DOHH2 (cell line): Measurements from ENCODE around the gene AKAP13.

Experiments
- H3F3A ChIP-seq: fragments of 200-600 bp; sonication (generic), shearing (Covaris generic); 2 replicates; pipeline ENCODE4 v1.6.0; 2016; ENCODE audit warnings: antibody characterized with exemption, mild to moderate bottlenecking; ENCODE audit not compliant: control insufficient read depth, insufficient read depth
- H3K27ac ChIP-seq: fragments of 200-600 bp; sonication (generic); 2 replicates; pipeline ENCODE4 v1.5.1; 2014; ENCODE audit warnings: low read depth, mild to moderate bottlenecking, low read length, moderate library complexity
- H3K27me3 ChIP-seq: fragments of 200-600 bp; sonication (generic); 2 replicates; pipeline ENCODE4 v1.6.1; 2014; ENCODE audit warnings: mild to moderate bottlenecking, low read length, mixed read lengths; ENCODE audit not compliant: control insufficient read depth
- H3K36me3 ChIP-seq: fragments of 200-600 bp; sonication (generic); 2 replicates; pipeline ENCODE4 v1.6.1; 2014; ENCODE audit warnings: mild to moderate bottlenecking, low read length, moderate library complexity, mixed read lengths; ENCODE audit not compliant: control insufficient read depth
- H3K4me1 ChIP-seq: fragments of 200-600 bp; sonication (generic); 2 replicates; pipeline ENCODE4 v1.6.1; 2014; ENCODE audit warnings: mild to moderate bottlenecking, low read length, mixed read lengths; ENCODE audit not compliant: control insufficient read depth
- H3K4me2 ChIP-seq: fragments of 200-600 bp; sonication (generic); 2 replicates; pipeline ENCODE4 v1.6.0; 2014; ENCODE audit warnings: mild to moderate bottlenecking, low read length, moderate library complexity
- H3K4me3 ChIP-seq: fragments of 200-600 bp; sonication (generic); 2 replicates; pipeline ENCODE4 v1.5.1; 2014; ENCODE audit warnings: mild to moderate bottlenecking, low read length, mixed read lengths
- H3K79me2 ChIP-seq: fragments of 200-600 bp; sonication (generic); 2 replicates; pipeline ENCODE4 v1.6.1; 2014; ENCODE audit warnings: mild to moderate bottlenecking, low read length, mixed read lengths; ENCODE audit not compliant: control insufficient read depth
- H3K9me2 ChIP-seq: fragments of 200-600 bp; sonication (generic); replicated peaks from 2 replicates; pipeline ENCODE4 v1.6.1; 2014; ENCODE audit warnings: mild to moderate bottlenecking, low read length, mixed read lengths; ENCODE audit not compliant: control insufficient read depth
- H3K9me3 ChIP-seq: fragments of 200-600 bp; sonication (generic); 2 replicates; pipeline ENCODE4 v1.6.1; 2014; ENCODE audit warnings: antibody characterized with exemption, low read length, mixed read lengths; ENCODE audit not compliant: control insufficient read depth, insufficient read depth
- H4K20me1 ChIP-seq: fragments of 200-600 bp; sonication (generic); 2 replicates; pipeline ENCODE4 v1.6.0; 2014; ENCODE audit warnings: low read depth, mild to moderate bottlenecking, antibody characterized with exemption, low read length, moderate library complexity; ENCODE audit not compliant: control insufficient read depth, insufficient read depth
- EZH2phosphoT487 ChIP-seq: fragments of 200-600 bp; sonication (generic); IDR thresholded peaks from 2 replicates; pipeline ENCODE4 v1.6.1; 2017; ENCODE audit warnings: borderline replicate concordance, mild to moderate bottlenecking, antibody characterized with exemption, low read length, moderate library complexity, mixed read lengths
- TF ChIP-seq, protein P1 (sequence below): fragments of 200-600 bp; sonication (generic); IDR thresholded peaks from one replicate; pipeline ENCODE4 v1.5.1; 2014; ENCODE audit warnings: antibody characterized with exemption, mild to moderate bottlenecking, low read depth, low read length; ENCODE audit not compliant: poor library complexity, severe bottlenecking

AKAP13 gene

DNA sequence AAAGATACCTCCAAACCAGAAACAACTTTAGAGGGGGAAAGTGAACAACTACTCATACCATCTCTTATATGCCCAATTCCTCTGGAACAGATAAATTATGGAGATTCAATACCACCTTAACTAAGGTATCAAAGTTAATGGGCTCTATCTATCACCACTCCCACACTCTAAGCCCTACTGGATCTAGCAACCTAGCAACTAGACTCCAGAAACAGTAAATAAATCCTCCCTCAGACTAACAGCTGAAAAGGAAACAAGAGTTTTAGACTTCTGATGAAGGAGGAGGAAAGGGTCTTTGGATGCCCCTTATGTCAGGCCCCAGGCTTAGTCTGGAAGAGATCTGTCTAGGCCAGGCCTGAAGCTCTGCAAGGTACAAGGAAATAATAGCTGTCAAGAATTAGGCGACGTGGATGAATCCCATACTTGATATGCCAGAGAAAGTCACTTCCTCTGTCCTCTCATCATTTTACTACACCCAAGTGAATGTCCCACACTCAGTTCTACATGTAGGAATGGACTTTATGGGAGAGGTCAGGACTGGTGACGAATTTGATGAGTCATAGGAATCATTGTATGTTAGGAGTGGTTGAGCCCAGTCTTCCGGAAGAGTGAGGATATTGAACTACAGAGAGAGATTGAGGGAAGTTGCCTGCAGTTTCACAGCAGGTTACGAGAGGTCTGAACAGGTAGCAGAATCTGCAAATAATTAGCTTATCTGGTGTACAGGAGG lies 113.8 kb downstream of the AKAP13 start:
- H3F3A ChIP-seq, result 0 out of 2 replicates have a peak, but pooled peaks cover 4% of the 10 kb centered on the region
- H4K20me1 ChIP-seq, result peaks cover 20% of the 10 kb centered on the region
- H3K4me1 ChIP-seq, result peaks cover 55% of the 10 kb centered on the region
- TF ChIP-seq EZH2phosphoT487, result no peak
- TF ChIP-seq, protein P1, sequence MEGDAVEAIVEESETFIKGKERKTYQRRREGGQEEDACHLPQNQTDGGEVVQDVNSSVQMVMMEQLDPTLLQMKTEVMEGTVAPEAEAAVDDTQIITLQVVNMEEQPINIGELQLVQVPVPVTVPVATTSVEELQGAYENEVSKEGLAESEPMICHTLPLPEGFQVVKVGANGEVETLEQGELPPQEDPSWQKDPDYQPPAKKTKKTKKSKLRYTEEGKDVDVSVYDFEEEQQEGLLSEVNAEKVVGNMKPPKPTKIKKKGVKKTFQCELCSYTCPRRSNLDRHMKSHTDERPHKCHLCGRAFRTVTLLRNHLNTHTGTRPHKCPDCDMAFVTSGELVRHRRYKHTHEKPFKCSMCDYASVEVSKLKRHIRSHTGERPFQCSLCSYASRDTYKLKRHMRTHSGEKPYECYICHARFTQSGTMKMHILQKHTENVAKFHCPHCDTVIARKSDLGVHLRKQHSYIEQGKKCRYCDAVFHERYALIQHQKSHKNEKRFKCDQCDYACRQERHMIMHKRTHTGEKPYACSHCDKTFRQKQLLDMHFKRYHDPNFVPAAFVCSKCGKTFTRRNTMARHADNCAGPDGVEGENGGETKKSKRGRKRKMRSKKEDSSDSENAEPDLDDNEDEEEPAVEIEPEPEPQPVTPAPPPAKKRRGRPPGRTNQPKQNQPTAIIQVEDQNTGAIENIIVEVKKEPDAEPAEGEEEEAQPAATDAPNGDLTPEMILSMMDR, result no peak
- H3K27me3 ChIP-seq, result no peaks in the 10 kb centered on the region
- H3K4me2 ChIP-seq, result peak overlapping the region; percentile 35; the same call in 1 of the 2 replicates
- H3K9me2 ChIP-seq, result no peaks in the 10 kb centered on the region
- H3K36me3 ChIP-seq, result peaks cover 16% of the 10 kb centered on the region
- H3K9me3 ChIP-seq, result no peaks in the 10 kb centered on the region
- peaks cover 95% of the 10 kb centered on the region for H3K79me2 ChIP-seq
- H3K4me3 ChIP-seq, result peak overlapping the region; percentile 3; the same call in 1 of the 2 replicates
- H3K27ac ChIP-seq, result no peak overlapping the region

DNA sequence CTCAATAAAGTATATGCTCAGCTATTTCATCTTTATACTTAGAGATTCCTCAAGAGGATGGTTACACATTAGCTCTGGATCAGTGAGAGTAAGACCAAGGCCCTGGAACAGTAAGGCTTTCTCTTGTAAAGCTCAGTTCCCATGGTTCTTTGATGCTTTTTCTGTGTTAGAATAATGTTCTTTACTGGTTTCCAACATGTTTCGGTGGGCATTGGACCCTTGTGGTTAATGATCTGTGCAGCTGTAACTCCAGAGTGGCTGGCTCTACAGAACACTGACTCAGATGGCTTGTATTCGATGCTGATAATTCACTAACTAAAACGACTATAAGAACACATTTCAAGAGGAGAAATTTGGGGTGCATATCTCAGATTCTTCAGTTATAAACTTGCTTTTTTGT lies 114.7 kb downstream of the AKAP13 start:
- Histone ChIP-seq H3K79me2 (peaks cover 95% of the 10 kb centered on the region), H3K36me3 (peaks cover 12% of the 10 kb centered on the region), H4K20me1 (peaks cover 16% of the 10 kb centered on the region), H3K4me2 (no peak overlapping the region), H3K4me1 (peaks cover 54% of the 10 kb centered on the region), H3K9me3 (no peaks in the 10 kb centered on the region), H3K9me2 (no peaks in the 10 kb centered on the region), H3F3A (0 out of 2 replicates have a peak, but pooled peaks cover 2% of the 10 kb centered on the region), H3K27me3 (no peaks in the 10 kb centered on the region), H3K4me3 (no peak overlapping the region), H3K27ac (no peak overlapping the region)
- TF ChIP-seq EZH2phosphoT487, result no peak

DNA sequence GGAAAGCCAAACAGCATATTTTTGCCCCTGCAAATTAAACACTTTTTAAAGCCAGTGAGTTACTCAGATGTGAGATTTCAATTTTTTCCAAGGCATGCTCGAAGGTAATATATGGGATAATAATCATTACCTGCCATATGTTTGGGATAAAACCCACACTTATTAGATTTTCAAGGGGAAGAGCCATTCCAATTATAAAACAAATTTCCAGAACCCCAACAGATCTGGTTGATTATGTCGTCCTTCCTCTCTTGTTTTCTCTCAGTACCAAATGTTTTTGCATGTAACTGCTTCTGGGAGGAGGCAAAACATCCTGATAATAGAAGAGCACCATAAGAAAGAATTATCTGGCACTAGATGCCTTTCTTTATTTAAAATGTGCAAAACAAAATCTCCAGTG lies 115.1 kb downstream of the AKAP13 start:
- no peaks in the 10 kb centered on the region for H3K27me3 ChIP-seq
- H3K4me3 ChIP-seq, result no peak overlapping the region
- TF ChIP-seq EZH2phosphoT487, result no peak
- TF ChIP-seq, protein P1, result no peak
- H3K79me2 ChIP-seq, result peaks cover 95% of the 10 kb centered on the region
- H4K20me1 ChIP-seq, result peaks cover 15% of the 10 kb centered on the region
- H3F3A ChIP-seq, result no peaks in the 10 kb centered on the region
- H3K36me3 ChIP-seq, result peaks cover 9% of the 10 kb centered on the region
- no peaks in the 10 kb centered on the region for H3K9me2 ChIP-seq
- no peak overlapping the region for H3K4me2 ChIP-seq
- no peaks in the 10 kb centered on the region for H3K9me3 ChIP-seq
- H3K4me1 ChIP-seq, result peaks cover 50% of the 10 kb centered on the region
- no peak overlapping the region for H3K27ac ChIP-seq

DNA sequence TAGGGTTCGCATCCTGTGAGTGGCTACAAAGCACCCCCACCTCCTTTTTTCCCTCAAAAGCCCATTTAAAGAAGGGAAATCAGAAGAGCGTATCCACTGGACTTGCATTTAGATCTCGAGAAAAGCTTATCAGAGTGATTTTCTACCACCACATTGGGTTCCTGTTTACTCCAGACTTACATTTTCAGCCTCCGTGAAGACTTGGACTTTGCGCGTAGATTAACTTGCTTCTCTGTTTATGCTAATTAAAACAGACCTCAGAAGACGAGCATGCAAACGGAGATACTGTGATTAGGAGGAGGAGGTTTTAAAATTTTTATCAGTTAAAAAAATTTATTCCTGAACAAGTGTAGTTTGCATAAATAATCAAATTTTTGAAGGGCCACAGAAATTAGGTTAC lies 115.7 kb downstream of the AKAP13 start:
- Histone ChIP-seq H3K36me3 (peaks cover 5% of the 10 kb centered on the region), H3K4me3 (no peak overlapping the region), H3K4me1 (peaks cover 44% of the 10 kb centered on the region), H3F3A (no peaks in the 10 kb centered on the region), H3K27me3 (no peaks in the 10 kb centered on the region), H4K20me1 (peaks cover 15% of the 10 kb centered on the region), H3K27ac (no peak overlapping the region), H3K4me2 (no peak overlapping the region), H3K79me2 (peaks cover 95% of the 10 kb centered on the region), H3K9me2 (no peaks in the 10 kb centered on the region), H3K9me3 (no peaks in the 10 kb centered on the region)
- TF ChIP-seq, protein P1, result no peak
- TF ChIP-seq EZH2phosphoT487, result no peak
